ENCODE results near the gene TMEM187. TPM values are rescaled to one million over a fixed set of nuclear protein-coding genes. Genes with fewer than 3 reads are reported as not detected.

The TMEM187 gene
- total and polyA plus RNA-seq, 2 donors from 2014 or later: 9.6 to 12.4 TPM

- no peak for TF ChIP-seq CTCF (IDR thresholded peaks at IDR 0.05; ENCODE audit: borderline replicate concordance, extremely low read depth, insufficient read depth)
- H3K9me3 ChIP-seq (ENCODE audit: control insufficient read depth in 2 of 3, insufficient read depth in 1 of 3, low read length in 3 of 3): no peaks in the 10 kb centered on the region
- H3K27me3 ChIP-seq (ENCODE audit: control insufficient read depth, insufficient read depth, low read length): no peaks in the 10 kb centered on the region
- DNase-seq (peak in 1 of 5 donors; percentile 64), FAIRE-seq (no peak)
- intact Hi-C loops (cut with DNase I): no loop called here
- H3K27ac ChIP-seq (ENCODE audit: low read depth in 2 of 2, low read length in 2 of 2): no peak overlapping the region
- H3K4me3 ChIP-seq (ENCODE audit: low read length in 3 of 3): no peak overlapping the region
- H3K4me1 ChIP-seq (ENCODE audit: control insufficient read depth in 2 of 3, insufficient read depth in 2 of 3, low read depth in 1 of 3, low read length in 3 of 3): no peaks in the 10 kb centered on the region
- peaks cover 0 to 2% (median 0%) of the 10 kb centered on the region in 3 donors for H3K36me3 ChIP-seq (ENCODE audit: control insufficient read depth in 2 of 3, insufficient read depth in 3 of 3, low read length in 3 of 3)
- no peak overlapping the region for H3K9ac ChIP-seq (ENCODE audit: low read length in 3 of 3)
These were observed 40.5 kb downstream of the TMEM187 start for GRCh38 chrX:154013001-154013421.

- H3K9me3 ChIP-seq (ENCODE audit: control insufficient read depth in 2 of 3, insufficient read depth in 1 of 3, low read length in 3 of 3): no peaks in the 10 kb centered on the region
- peak; percentile 42 to 68 (median 48) for DNase-seq
- H3K4me1 ChIP-seq (ENCODE audit: control insufficient read depth in 2 of 3, insufficient read depth in 2 of 3, low read depth in 1 of 3, low read length in 3 of 3): peaks cover 0 to 2% (median 0%) of the 10 kb centered on the region in 3 donors
- FAIRE-seq: no peak
- H3K36me3 ChIP-seq (ENCODE audit: control insufficient read depth in 2 of 3, insufficient read depth in 3 of 3, low read length in 3 of 3): peaks cover 0 to 2% (median 0%) of the 10 kb centered on the region in 3 donors
- peak; percentile 79 for TF ChIP-seq CTCF (IDR thresholded peaks at IDR 0.05; ENCODE audit: borderline replicate concordance, extremely low read depth, insufficient read depth)
- no peak overlapping the region for H3K9ac ChIP-seq (ENCODE audit: low read length in 3 of 3)
- H3K4me3 ChIP-seq (ENCODE audit: low read length in 3 of 3): no peak overlapping the region
- intact Hi-C loops (cut with DNase I): no loop called here
- H3K27me3 ChIP-seq (ENCODE audit: control insufficient read depth, insufficient read depth, low read length): no peaks in the 10 kb centered on the region
- no peak overlapping the region for H3K27ac ChIP-seq (ENCODE audit: low read depth in 2 of 2, low read length in 2 of 2)
These were observed 41.2 kb downstream of the TMEM187 start for GRCh38 chrX:154013614-154014360.

- FAIRE-seq (no peak), DNase-seq (peak in 1 of 5 donors; percentile 66)
- no peak for TF ChIP-seq CTCF (IDR thresholded peaks at IDR 0.05; ENCODE audit: borderline replicate concordance, extremely low read depth, insufficient read depth)
- Histone ChIP-seq H3K36me3 (ENCODE audit: control insufficient read depth in 2 of 3, insufficient read depth in 3 of 3, low read length in 3 of 3) (peaks cover 0 to 2% (median 0%) of the 10 kb centered on the region in 3 donors), H3K9me3 (ENCODE audit: control insufficient read depth in 2 of 3, insufficient read depth in 1 of 3, low read length in 3 of 3) (no peaks in the 10 kb centered on the region), H3K9ac (ENCODE audit: low read length in 3 of 3) (no peak overlapping the region), H3K4me1 (ENCODE audit: control insufficient read depth in 2 of 3, insufficient read depth in 2 of 3, low read depth in 1 of 3, low read length in 3 of 3) (peaks cover 0 to 2% (median 0%) of the 10 kb centered on the region in 3 donors), H3K27ac (ENCODE audit: low read depth in 2 of 2, low read length in 2 of 2) (no peak overlapping the region), H3K4me3 (ENCODE audit: low read length in 3 of 3) (no peak overlapping the region), H3K27me3 (ENCODE audit: control insufficient read depth, insufficient read depth, low read length) (no peaks in the 10 kb centered on the region)
- intact Hi-C loops (cut with DNase I): no loop called here
These were observed 42.2 kb downstream of the TMEM187 start for GRCh38 chrX:154014429-154015380.

All from kidney (tissue), 14 donors.